OCI-M2 (cell line): ENCODE data around the gene IDE.
"Not testable (repeated sequence)": the region's sequence is repeated elsewhere in the genome, so short reads cannot be mapped to it uniquely, and the experiment has no call there.

ENCODE experiments used
- DNase-seq: peaks from one replicate; lab custom pipeline; 2025; ENCODE audit not compliant: unreplicated experiment; lab: John Stamatoyannopoulos, UW

The IDE gene

DNA sequence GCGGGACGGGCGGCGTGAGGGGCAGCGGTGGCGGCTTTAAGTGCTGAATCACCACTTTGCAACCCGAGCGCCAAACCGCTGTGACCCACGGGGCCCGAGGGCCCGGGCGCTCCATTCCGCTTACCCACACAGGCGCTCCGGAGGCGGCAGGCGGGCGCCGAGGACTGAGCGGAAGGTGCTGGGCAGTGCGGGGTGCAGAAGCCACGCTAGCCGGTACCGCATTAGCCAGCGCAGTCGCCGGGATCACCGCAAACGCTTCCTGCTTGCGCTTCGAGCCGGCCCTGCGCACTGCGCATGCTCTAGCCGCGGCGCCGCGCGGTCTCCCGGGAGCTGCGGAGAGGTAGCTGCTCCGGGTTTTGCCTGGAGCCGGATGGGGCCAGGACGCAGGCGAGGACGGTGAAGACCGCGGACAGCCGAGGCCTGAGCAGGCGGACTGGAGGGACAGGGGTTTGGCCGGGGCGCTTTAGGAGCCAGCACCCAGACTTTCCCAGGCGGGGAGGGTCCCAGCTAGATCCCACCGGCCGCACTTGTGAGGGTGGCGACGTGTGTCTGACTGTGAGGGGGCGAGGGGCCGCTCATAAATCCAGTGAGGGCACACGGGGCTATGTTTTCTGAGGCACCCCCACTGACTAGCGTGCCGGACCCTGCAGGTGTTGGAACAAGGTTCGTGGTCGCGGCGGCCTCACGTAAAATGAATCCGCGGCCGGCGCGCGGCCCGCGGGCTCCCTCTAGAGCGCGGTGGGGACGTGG lies at the start of gene IDE:
Gene IDE, minus strand, starts transcription at position 296 of the 750 bp plus-strand sequence. Its CDS starts 74 bp downstream, at position 222.
- no peak for DNase-seq

DNA sequence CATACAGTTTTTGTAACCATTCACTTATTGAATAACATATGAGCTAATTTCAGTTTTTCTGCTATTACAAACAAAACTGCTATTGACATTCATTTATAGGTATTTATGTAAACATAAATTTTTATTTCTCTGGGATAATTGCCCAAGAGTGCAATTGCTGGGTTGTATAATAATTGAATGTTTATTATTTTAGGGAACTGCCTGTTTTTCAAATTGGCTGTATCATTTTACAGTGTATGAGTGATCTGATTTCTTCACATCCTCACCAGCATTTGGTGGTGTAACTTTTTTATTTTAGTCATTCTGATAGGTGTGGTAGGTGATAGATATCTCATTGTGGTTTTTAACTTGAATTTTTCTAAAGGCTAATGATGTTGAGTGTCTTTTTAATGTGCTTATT lies 45.5 kb upstream of the IDE start:
- DNase-seq = no peak

DNA sequence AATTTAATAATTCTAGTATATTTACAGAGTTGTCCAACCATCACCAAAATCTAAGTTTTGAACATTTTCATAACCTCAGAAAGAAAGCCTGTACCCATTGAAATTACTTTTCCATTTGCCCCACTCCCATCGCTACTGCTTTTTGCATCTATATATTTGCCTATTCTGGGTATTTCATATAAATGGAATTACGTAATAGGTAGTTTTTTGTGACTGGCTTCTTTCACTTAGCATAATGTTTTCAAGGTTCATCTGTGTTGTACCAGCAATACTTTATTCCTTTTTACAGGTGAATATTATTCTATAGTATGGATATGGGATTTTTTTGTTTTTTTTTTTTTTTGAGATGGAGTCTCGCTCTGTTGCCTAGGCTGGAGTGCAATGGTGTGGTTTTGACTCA lies 41.6 kb upstream of the IDE start:
- no peak for DNase-seq

DNA sequence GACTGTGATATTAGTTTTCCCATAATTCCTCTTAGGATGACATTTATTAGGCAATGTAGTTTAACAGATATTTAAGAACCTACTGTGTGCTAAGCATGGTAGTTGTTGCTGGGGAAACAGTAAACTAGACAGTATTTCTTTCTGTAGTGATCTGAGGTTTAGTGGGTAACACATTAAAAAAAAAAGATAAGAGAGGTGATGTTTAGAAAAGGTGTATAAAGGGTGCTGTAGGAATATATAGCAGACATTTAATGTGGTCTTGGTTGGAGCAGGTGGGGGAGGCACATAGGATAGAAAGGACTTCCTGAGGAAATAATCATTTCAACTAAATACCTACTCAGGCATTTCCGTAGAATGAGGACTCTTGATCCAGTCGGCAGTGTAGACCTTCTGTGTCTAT lies 30.9 kb upstream of the IDE start:
- DNase-seq = no peak

DNA sequence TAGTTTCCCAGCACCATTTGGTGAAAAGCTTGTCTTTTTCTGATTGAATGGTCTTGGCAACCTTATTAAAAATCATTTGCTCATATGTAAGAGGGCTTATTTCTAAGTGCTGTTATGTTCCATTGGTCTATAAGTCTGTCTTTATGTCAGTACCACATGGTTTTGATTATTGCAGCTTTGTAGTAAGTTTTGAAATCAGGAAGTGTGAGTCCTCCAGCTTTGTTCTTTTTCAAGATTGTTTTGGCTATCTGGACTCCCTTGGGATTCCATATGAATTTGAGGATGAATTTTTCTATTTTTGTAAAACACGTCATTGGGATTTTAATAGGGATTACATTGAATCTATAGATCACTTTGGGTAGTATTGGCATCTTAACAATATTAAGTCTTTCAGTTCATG lies 24.4 kb upstream of the IDE start:
- DNase-seq = no peak

DNA sequence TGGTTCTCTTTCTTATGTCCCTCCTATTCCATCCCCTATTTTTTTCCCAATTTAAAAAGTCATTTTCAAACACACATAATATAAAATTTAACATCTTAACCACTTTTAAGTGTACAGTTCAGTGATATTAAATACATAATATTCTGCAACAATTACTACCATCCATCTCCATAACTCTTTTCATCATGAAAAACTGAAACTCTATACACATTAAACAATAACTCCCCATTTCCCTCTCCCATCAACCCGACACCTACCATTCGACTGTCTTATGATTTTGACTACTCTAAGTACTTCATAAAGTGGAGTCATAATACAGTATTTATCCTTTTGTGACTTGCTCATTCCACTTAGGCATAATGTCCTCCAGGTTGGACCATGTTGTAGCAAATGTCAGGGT lies 21.6 kb upstream of the IDE start:
- DNase-seq = no peak

DNA sequence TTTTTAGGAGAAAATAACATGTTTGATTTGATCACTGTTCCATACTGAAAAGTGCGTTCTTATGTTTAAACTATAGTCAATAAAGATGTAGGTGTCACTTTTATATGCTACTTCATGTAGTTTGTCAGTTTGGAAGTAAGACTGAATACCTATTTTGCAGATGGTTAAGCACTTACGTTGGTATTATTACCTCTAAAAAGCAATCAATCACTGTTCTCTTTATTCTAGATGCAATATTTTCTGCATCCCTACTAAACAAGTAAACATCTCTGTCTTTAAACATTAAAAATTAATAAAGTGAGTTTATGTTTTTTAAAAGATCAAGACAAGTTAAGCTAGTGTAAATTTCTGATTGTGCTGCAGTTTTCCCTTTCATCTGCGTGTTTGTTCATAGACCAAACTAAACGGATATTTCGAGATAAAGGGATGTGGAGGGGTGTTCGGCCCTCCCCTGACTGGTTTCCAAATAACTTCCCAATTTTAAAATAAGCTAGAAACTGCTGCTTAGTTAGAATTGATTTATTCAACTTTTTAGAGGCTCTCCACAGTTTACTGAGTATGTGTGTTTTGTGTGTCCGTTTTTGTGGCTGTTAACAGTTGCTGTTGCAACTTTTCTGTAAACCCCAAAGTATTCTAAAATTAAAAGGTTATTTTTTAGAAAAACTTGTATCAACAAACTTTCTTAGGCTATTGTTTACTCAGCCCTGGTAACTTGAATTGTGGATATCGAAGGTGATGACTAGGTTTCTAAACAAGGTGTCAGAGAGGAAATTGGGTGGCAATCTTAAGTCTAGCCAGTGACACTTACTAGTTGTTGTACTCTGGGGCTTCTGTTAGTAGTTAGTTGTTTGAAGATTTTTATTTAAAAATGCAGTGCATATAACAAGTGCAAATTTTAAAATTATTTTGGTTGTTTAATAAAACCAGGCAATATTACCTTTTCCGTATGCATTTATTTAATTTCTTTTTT lies 20.0 kb upstream of the IDE start:
- no peak for DNase-seq

DNA sequence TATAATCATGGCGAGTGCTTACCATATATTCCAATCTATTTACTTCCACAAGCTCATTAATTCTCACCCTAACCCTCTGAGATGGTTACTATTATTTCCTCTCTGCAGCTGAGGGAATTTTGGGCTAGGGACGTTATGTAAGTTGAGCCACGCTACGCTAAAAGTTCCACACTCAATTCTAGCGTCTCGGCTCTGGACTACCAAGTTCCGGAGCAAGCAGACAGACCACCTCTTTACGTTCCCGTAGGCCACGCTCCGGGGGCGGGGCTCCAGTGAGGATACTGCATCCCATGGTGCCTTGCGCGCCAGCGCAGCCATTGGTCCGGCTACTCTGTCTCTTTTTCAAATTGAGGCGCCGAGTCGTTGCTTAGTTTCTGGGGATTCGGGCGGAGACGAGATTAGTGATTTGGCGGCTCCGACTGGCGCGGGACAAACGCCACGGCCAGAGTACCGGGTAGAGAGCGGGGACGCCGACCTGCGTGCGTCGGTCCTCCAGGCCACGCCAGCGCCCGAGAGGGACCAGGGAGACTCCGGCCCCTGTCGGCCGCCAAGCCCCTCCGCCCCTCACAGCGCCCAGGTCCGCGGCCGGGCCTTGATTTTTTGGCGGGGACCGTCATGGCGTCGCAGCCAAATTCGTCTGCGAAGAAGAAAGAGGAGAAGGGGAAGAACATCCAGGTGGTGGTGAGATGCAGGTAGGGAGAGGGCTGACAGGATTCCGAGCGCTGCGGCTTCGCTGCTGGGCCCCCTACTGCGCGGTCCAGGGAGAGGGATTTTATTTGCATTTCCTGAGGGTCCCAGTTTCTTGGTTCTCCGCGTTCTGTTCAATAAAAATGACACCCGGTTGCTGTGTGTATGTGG lies 19.1 kb upstream of the IDE start, which contains the start of gene KIF11:
Gene KIF11, plus strand, starts transcription at position 370 of the 858 bp plus-strand sequence. Its CDS starts 246 bp downstream, at position 616.
- peak; percentile 84 for DNase-seq

DNA sequence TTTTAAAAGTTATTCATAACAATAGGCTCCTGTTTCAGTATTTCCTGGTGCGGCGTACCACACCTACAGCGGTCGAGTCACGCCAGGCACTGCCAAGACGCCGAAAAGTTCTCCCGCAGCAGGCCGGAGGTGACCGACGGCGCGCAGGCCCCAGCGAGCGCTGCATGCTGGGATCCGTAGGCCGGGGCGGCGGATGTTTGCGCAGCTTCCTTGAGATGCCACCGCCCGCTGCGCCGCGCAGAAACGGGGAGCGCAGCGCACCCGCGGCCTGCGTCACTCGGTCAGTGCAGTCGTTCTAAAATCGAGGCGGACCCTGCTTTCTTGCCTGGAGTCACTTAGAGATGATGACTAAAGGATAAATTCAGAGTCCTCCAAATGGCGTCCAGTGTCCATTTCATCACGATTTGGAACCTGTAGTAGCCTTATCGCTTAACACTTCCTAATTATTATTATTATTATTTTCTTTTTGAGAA lies 17.7 kb upstream of the IDE start:
- no peak for DNase-seq

DNA sequence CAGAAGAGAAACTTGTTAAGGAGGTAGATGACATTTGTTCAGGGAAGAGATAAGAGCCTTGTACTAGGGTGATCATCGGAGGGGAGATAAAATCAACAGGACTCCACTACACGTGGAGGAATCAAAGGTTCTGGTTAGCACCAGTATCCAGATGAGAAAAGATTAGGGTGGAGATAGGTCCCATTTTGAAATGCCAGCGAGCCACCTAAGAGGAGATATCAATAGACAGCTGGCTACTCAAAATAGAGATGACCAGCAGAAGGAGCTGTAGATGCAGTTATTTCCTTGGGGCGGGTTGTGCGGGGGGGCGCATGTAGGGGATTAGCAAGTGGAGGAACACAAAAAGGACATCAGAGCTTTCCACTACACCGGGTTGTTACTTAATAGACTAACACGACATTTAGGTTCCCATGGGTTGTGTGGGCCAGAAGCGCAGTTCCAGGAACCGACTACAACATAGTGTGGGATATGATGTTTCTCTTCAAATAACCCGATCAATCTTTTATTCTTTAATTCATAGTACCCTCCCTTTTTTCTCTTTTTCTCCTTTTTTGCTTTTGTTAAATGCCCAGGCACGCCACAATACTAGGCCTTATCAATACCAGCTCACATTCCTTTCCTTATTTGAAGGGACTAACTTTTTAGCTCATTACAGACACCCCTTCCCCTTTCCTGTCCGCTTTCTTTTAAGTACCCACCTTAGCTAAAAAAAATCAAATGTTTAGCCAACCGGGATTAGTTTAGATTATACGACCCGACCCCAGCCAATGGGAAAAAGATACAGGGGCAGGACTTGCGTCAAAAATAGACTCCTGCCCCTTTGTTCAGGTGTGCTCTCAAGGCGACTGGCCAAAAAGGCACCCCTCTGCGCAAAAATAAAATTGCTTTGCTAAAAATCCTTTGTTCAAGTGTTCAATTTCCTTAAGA lies 17.0 kb upstream of the IDE start:
- peak; percentile 36 for DNase-seq

DNA sequence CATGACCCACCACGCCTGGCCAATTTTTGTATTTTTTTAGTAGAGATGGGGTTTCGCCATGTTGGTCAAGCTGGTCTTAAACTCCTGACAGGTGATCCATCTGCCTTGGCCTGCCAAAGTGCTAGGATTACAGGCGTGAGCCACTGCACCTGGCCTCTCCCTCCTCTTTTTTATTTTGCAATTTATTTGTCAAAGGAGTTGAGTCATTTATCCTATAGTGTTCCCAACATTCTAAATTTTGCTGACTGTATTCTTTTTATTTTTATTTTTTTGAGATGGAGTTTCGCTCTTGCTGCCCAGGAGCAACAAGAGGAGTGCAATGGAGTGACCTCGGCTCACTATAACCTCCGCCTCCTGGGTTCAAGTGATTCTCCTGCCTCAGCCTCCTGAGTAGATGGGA lies 8.5 kb upstream of the IDE start:
- DNase-seq = not testable (repeated sequence)

DNA sequence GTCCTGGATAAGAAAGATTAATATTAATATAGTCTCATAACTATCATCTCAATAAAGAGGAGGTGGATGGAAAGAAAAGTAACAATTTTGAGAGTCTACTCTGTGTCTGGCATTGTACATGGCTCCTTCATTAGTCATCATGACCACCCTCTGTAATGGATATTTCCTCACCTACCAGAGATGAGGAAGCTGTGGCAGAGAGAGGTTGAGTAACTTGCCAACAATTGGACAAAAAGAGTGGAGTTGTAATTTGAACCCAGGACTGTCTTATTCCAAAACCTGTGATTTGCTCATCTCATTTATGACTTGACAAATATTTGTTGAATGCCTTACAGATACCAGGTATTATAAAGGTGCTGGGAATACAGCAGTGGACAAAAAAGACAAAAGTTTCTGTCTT lies 2.1 kb upstream of the IDE start:
- no peak for DNase-seq

DNA sequence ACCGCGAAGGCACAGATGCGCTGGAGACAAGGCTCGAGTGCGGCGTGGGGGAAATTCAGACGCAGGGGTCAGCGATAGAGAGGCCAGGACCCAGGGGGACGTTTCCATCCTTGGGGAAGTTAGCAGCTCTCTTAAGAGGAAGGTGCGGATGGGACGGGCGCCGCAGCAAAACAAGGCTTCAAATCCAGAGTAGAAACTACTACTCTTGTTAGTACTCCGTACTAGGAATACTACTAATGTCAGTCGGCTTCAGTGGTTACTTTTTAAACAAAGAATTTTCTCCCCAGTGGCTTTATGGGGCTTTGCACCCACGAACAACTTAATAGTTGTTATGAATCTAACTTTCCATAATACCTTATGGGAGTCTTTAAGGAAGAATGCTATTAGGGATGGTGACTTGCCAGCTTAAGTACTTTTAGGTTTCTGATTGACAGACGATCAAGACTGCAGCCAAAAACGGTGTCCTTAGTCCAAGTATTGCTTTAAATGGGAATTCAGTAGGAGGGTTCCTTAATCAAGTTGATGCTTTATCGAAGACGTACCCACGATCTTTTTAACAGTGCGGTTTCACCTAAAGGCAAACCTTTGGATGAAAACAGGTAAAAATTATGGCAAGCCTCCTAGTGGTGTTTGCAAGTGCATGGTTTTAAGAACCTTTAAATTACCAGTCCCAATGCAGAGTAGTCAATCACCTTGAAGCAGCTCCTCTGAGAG lies 812 bp upstream of the IDE start:
- no peak for DNase-seq

DNA sequence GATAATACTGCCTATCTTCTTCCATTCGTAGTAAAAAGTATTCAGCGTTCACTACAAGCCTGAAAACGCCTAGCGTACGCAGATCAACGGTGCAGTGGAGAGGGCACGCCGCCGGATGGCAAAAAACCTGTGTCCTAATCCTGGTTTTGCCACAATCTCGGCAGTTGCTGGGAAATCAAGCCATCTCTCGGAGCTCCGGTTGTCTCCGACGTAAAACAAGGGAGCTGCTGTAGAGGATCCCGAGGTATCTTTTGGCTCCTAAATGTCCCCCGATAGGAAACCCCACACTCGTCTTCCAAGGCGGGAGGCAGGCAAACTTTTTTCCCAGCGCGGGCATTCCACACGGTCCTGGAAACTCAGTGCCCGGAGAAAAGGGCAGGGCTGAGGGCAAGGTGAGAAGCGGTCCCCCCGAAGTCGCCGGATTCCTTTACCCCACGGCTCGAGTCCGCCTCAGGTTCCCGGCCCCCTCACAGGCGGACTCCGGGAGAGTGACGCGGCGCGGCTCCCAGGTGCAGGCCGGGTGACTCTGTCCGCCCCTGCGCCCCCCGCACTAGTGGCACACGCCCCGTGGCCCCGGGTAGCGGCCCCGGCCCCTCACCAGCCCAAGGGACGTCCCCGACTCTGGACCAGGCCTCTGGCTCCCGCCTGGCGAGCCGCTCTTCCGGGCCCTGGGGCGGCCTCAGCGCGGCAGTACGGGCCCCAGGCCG lies 649 bp downstream of the IDE start:
- no peak for DNase-seq

DNA sequence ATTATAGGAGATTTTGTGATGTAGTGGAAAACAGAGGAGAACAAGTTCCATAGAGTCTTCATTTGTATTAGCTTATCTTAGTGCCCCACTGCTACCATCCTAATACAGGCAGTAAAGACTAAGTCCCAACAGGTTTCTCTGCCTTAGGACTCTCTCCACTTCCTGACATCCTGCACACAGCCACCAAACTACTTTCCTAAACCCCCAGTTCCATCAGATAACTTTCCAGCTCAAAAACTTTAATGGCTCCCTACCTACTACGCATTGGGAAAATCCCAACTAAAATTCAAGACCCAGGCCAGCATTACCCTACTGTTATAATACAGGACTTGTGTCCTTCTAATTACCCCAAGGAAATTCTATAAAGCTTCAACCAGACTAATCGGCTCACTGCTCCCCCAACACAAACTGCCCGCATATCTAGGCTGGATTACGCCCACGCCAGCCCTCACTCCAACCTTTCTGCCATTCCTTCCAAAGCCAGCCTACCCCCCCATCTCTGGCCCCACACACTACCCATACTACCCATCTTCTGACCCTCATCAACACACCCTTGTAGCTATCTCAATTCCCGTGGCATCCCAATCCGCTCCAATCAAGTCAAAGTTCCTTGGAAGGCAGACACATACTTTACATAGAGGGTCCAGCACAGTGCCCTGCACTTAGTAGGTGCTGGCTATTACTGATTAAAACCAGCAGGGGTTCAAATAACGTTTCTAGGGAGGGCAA lies 1.4 kb downstream of the IDE start:
- DNase-seq = no peak

DNA sequence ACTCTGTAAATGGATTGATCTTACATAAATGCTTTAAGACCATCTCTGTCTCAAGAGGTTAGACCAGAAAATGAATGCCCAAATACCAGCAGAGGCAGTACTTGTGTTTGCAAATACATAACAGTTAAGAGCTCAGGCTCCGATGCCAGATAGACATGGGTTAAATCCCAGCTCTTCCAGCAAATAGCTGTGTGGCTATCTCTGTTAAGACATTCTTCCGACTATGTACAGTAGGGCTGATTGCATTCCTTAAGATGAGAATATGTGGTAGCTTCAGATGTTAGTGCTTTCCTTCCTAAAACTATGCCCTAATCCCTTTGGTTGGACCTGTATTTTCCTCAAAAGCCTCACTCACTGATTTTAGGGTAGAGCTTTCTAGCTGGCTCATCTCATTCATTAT lies 2.2 kb downstream of the IDE start:
- DNase-seq = no peak

DNA sequence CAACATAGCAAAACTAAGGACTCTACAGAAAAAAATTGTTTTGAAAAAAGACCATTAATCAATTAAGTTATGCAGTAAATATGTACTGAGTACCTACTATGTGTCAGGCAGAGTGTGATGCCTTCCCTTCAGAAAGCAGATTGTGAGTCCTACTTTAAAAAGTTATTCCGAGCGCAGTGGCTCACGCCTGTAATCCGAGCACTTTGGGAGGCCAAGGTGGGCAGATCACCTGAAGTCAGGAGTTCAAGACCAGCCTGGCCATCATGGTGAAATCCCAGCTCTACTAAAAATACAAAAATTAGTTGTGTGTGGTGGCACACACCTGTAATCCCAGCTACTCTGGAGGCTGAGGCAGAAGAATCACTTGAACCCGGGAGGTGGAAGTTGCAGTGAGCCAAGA lies 4.2 kb downstream of the IDE start:
- not testable (repeated sequence) for DNase-seq

DNA sequence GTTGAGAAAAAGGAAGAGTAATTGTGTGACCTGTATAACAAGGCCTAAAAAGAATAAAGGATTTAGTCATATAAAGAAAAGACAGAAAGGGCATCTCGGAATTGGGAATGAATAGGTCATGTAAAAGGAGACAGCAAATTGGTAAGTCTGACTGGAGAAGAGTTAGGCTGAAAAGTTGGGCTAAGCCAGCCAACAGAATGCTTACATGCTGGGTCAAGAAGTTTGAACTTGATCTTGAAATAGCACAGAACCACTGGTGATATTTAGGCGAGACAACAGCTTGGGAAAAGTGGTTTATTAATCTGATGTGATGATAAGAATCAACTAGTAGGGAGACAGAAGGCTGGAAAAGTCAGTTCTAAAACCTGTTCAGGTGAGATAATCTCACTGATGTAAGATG lies 4.8 kb downstream of the IDE start:
- no peak for DNase-seq
